NCI-H82 treated with DMSO at 0.1 percent for 48 hours (cell line): Measurements from ENCODE around the gene RGPD3.

Experiments used
- DNase-seq: peaks from one replicate; lab custom pipeline; 2025; ENCODE audit not compliant: unreplicated experiment; lab: John Stamatoyannopoulos, UW

RGPD3 gene

GRCh38 chr2:106343274-106343673 is 124.9 kb downstream of the RGPD3 start:
- no peak for DNase-seq

GRCh38 chr2:106342831-106343251 is 125.4 kb downstream of the RGPD3 start:
- DNase-seq = no peak

- no peak for DNase-seq
These were observed 126.5 kb downstream of the RGPD3 start for GRCh38 chr2:106341666-106342065.
